ENCODE results near the gene CADM2.
"Not testable (repeated sequence)": the region's sequence is repeated elsewhere in the genome, so short reads cannot be mapped to it uniquely, and the experiment has no call there.

Gene CADM2

DNA sequence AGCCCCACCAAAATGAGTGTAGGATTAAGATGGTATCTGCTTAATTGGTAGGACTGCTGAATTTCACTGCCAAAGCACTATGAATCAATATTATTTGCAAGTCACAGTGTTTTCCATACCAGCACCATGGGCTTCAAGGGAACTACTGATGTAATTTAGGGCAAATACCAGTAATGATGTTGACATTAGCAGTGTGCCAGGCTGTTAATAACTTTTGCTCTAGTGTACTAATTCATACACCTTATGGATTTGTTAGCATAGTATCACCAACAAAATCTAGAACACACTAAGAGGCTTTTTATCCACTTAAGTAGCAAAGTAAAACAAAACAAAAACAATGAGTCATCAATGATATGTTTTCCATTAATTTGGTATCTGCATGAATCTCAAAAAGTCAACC is 888.2 kb downstream of the CADM2 start:
- no peak for DNase-seq

DNA sequence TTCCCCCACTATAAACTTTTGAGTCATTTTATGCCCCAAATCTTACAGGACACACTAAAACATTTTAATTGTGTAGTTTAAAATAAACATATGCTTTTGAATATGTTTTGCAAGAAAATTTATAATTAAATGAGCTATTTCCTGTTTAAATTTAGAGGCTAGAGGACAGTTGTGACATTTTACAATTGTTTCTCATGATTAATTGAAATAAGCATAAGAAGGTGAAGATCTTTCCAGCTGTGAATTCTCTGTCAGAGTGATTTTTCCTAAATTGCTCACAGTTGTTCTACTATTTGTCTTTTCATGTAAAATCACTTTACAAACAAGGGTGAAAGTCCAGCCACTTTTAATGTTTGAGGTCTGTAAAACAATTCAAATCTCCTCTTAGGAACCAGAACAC is 892.3 kb downstream of the CADM2 start:
- no peak for DNase-seq

DNA sequence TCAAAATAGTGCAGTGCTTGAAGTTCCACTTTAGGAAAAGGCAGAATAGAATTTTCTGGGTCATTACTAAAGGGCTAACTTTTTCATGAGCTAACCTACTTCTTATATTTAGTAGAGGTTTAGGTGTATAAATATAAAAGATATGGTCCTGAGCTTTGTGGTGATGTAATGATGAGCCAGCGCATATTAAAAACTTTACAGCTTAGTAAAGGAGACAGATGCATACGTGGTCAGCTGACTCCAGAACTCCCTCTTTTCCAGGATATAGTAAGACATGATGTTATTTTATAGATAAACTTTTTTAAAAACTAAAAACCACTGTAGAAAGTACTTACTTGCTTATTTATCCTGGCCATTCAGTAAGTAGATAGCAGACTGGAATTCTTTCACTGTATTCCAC is 895.0 kb downstream of the CADM2 start:
- no peak for DNase-seq

DNA sequence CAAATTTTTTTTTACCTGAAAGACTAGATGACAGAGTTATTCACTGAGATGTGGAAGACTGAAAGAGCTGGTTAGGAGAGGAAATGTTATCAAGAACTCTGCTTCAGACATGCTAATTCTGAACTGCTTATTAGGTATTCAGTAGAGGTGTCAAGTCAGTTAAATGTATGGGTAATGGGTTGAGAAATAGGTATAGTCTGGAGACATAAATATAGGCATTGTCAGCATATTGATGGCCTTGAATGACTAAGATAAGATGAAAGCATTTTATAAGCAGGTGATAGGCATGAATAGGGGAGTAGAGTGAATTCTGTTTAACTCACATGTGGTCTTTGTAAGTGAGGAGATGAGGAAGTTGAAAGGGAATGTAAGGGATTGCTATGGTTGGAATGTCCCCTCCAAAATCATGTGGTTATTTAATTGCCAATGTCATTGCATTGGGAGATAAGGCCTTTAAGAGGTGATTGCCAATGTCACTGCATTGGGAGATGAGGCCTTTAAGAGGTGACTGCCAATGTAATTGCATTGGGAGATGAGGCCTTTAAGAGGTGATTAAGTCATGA is 904.2 kb downstream of the CADM2 start:
- DNase-seq, result no peak

DNA sequence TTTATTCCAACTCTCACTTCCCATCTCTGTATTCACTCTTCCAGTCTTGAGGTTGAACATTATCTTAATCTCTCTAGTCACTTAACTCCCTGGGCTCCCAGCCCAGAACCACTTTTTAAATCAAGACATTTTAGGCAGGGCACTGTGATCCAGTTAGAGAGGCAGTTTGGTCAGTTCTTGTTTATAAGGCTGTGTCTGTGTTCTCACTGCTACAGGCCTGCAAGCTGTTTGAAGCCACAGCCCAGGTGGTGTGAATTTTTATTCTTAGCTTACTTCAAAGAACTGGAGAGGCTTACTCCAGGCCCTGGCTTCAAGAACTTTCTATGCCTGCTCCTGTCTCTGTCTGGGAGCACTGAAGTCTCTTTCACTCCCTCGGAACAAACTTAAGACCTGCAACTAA is 906.1 kb downstream of the CADM2 start:
- DNase-seq, result no peak

DNA sequence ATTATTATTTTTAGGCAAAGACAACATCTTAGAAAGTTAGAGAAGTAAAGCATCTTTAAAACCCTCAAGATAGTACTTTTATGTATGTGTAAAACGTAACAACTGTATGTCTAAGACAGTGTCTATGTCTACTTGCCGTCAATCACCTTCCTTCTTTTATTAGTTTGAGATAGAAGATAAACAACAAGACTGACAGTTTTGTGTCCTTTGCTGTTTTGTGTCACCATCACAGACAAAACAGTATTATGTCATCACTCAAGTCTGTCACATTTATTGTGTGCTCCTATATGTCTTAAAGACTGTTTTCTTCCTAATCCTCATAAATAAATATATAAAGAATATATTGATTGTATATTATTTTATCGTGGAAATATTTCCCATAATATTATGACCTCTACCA is 908.3 kb downstream of the CADM2 start:
- no peak for DNase-seq

DNA sequence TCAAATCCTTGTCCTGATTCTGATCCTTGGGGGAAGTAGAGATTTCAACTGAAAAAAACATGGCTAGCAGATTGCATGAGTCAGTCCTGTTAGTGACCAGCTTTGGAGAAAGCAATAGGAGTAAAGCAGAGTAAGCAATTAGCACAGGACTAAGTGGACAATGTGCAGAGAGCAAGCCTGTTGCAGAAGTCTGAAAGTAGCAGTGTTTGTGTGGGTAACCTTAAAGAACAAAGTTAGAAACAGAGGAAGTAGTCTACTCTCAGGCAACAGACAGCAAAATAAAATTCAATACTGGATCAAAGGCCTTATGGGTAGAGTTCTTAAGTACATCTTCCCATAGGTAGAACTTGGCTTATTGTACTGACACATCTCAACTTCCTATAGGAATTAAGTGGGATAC is 916.8 kb downstream of the CADM2 start:
- no peak for DNase-seq

DNA sequence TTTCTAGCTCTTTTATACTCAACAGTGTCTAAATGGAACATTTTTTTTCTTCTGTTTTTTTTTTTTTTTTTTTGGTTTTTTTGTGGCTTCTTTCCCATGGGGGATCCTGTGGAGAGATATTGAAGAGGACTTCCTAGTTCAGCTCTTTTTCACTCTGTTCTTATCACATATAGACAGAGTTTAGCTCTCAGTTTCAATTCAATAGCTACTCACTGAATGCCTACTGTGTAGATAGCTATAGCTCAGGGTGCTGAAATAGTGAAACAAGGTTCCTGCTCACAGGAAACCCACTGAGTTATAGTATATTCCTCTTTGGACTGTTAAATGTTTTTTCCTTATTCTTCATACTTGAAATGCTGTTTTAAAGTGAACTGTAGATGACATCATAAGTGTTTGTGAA is 918.8 kb downstream of the CADM2 start:
- no peak for DNase-seq

DNA sequence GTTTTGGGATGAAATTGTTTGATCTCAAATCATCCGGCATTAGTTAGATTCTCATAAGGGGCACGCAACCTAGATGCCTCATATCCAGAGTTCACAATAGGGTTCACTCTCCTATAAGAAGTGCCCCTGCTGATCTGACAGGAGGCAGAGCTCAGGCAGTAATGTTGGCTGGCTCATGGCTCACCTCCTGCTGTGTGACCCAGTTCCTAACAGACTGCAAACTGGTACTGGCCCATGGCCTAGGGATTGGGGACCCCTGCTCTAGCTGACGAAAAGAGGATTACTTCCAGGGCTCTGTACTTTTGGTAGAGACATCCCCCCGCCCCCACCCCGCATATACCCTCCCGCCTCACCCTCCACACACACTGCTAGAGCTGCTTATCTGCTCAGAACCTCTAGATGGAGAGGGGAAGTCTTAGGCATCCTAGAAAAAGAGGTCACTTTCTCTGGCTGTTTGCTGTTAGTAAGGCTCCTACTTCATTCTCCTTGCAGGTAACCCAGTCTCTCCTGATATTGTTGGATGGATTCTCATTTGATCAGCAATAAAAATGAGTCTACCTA is 923.1 kb downstream of the CADM2 start:
- DNase-seq, result no peak

DNA sequence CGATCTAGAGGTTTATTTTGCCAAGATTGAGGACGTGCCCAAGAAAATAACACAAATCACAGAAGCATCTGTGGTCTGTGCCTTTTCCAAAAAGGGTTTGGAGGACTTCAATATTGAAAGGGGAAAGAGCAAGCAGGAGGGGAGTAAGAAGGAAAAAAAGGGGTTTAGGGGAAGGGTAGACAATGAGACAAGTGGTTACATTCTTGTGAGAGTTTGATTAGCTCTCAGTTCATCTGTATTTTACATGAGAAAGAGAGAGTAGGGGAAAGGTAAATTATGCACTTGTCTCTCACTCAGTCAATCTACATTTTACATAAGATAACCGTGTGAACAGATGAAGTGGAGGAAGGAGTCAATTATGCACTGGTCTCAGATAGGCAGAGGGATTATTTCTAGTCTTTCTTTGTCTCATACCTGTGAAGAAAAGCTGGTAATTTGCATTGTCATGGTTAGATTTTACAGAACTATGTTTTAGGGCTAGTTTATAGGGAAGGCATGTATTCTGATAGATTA is 931.3 kb downstream of the CADM2 start:
- DNase-seq, result no peak

DNA sequence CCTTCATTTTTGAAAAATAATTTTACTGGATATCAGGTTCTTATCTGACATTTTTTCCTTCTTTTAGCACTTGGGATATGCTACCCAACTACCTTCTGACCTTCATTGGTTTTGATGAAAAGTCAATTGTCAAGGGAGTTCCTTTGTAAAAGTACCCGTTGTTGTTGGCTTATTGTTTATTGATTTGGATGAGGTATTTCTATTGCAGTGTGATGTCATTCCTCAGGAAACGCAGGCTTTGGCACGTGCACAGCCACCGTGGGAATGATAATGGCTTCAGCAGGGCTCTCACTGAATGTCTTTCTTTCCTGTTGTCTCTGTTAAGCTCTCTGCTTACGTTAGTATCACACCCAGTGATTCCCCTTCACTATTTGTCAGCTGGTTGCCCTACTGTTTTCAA is 944.6 kb downstream of the CADM2 start:
- DNase-seq, result no peak

DNA sequence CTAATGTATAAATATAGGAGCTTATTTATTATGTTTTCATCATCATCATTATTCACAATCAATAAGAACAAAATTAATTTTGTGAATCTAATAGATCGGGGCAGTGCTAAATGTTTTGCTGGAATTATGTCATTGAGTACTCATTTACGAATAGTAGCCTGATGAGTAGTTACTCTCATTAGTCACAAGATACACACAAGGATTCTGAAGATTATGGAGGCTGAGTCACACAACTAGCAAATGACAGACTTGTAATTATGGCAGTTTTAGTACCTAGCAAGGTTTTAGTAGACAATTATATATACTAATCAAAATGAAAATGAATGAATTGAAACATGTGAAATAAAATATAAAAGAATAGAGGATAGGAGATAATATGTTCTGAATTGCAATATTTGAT is 954.2 kb downstream of the CADM2 start:
- DNase-seq, result no peak

DNA sequence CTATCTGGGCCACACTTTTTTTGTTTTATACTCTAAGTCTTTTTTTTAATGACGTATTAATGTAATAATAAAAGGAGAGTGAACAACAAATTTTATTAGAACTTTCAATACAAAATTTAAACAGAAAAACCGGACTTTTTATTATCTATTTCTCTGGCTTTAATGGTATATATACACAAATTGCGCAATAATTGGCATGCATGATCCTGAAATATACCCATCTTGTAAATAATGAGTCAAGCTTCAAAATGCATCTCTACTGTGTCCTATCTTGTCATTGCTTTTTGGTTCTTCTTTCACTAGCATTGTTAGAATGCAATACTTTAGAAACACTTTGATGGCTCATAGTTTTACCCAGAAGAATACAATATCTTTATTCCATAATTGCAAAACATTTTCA is 963.6 kb downstream of the CADM2 start:
- no peak for DNase-seq

DNA sequence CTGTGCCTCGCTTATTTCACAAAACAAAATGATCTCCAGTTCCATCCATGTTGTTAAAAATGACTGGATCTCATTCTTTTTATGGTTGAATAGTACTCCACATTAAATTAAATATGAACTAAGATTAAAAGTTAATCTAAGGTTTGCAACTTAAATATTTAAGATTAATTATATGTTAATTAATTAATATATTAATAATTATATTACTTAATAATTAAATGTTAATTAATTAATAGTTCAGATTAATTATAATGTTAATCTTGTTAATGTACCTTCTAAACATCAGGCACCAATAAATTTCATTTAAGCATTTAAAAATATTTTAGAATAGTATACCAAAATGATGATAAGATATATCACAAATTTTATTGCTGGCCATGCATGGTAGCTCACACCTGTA is 971.9 kb downstream of the CADM2 start:
- DNase-seq, result no peak

DNA sequence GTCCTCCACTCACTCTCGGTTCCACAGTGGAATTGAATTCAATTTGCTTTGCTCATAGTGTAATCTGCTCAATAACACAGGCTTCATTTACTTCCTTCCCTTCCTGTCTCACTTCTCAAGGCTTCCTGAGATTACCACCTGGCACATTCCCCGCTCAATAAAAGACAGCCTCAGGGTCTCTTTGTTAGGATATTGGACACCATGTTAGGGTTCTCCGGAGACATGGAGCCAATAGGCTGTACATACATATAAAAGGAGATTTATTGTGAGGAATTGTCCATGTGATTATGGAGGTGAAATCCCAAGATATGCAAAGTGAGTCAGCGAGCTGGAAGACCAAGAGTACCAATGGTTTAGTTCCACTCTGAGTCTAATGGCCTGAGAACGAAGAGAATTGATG is 974.5 kb downstream of the CADM2 start:
- no peak for DNase-seq

DNA sequence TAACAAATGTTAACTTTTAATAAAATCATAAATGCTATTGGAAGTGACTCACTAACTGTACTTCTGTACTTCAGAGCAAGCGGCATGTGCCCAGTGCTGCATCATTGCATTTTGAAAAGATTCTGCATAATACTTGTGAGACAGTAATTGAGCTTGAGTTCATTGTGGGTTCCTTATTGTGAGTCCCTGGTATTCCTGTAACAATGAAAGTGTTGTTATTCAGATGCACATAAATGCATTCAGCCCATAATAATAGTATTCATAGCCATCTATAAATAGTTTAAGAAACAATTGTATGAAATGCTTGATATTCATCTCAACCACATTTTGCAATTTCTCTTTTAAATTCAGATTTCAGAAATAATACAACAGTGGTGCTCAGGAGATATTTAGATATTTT is 976.4 kb downstream of the CADM2 start:
- no peak for DNase-seq

DNA sequence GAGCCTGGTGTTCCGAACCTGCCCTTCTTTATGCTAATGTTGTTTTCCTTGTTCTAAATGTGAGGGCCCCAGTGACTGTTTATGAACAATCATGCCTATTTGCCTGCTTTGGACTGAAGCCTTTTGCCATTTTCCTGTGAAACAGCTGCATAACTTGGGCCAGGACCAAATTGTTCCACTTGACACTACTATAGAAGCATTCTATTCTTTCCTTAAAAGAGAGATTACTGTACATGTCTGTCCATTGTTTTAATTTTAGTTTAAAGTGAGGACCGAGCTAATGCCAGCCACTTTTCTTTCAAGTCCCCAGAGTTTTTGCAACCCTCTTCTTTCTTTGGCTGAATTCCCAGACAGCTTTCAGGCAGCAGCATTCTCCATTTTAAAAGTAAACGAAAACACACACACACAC is 980.3 kb downstream of the CADM2 start:
- no peak for DNase-seq

DNA sequence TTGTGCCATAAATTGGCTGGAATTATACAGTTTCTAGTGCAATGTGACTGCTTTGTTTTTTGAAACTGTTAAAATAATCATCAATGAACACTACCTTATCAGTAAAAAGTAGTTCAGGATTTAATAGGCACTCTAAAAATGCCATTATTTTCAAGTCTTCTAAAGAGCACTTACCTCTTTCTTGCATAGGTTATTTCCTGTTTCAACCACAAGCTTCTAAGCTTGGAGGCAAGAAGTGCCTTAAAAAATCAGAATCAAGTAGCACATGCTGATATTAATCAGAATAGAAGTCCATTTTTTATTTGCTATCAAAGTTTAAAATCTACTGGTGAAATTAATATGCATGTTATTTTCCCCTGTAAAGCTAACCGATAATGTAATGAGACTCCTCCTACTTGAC is 991.6 kb downstream of the CADM2 start:
- no peak for DNase-seq

DNA sequence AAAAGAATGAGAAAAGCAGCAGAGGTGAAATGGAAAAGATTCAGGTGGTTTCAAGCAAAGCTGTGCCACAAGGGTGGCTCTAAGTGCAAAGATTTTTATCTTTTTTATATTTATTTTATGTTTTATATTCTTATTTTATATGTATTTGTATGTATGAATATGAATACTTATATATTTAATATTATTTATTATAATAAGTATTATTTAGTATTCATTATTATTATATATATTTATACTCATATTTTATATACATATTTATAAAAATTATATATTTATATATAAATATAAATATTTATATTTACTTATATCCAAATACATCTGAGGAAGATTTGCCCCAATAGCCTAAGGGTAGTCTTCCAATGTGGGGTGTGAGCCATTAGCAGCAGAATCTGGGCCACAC is 1002.0 kb downstream of the CADM2 start:
- no peak for DNase-seq

DNA sequence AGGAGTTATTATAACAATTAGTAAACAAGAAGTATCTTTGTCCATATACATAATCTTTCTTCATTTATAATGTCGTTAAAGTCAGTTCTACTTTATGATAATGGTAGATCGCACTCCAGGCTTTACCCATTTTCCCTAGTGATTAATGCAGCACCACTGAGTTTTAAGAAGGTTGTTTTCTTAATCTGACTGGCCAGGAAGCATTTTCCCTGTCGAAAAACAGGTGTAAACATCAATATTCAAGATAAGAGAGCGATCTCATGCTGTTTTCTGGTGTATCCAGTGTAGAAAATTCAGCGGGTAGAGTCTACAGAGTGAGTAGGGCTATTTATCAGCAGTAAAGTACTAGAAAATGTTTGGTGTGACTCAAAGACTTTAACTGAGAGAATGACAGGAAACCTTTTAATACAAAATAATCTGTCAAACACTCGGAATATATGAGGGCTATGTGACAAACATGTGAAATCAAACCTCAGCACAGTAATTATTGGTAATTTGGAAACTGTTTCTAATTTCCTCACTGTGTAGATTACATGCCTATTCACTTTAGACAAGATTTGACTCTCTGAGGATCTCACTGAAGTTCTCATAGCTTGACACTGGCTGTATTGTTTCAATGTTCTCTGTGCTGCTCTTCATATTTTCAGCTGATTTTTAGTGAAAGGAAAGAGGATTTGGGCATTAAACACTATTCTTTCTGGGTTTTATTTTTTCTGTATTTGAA is 1019.0 kb downstream of the CADM2 start:
- no peak for DNase-seq

DNA sequence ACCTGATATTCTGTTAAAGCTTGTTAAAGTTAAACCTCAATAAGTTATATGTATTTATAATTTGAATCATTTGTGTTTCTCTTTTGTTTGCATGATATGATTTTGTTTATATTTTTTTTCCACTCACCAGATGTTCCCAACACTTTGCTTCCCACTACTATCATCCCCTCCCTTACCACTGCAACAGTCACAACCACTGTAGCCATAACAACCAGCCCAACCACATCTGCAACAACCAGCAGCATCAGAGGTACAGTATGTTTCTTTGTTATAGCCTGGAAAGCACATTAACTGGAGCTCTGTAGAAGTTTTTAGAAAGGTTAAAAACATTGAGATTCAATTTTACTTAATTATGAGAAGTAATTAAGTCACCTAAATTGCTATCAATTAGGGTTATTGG is 1020.2 kb downstream of the CADM2 start:
- no peak for DNase-seq

DNA sequence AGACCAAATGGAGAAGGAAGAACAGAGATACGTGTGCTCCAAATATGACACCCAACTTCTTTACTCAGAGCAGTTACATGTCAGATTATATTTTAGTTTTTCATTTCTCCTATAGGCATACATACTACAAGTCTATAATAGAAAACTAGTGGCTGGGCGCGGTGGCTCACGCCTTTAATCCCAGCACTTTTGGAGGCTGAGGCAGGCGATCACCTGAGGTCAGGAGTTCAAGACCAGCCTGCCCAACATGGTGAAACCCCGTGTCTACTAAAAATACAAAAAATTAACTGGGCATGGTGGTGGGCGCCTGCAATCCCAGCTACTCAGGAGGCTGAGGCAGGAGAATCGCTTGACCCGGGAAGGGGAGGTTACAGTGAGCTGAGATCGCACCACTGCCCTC is 1030.8 kb downstream of the CADM2 start:
- DNase-seq, result not testable (repeated sequence)

DNA sequence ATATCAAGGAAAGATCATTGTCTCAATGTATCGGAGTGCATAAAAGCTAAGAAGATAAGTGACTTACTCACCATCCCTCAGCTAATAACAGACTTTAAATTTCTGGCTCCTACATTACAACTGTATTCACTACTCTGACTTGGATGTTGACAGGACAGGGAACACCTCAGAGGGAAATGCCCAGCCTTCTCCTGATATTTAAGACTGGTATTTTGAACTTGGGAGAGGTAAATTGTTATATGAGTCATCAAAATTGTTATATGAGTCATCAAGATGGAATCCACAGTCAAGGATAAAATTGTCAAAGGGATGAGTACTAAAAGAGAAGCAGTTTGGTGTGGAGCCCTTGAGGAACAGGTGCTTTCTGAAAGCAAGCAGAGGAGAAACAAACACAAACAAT is 1070.8 kb downstream of the CADM2 start:
- DNase-seq, result no peak

DNA sequence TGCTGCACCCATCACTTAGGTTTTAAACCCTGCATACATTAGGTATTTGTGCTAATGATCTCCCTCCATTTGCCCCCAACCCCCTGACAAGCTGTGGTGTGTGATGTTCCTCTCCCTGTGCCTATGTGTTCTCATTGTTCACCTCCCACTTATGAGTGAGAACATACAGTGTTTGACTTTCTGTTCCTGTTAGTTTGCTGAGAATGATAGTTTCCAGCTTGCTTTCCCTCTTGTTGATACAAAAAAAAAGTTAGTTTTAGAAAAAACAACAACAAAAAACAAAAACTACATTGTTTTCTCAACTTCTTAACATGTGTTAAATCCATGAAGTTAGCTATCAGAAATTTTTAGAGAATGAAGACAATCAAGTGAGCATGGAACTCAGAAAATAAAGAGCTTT is 1079.1 kb downstream of the CADM2 start:
- DNase-seq, result no peak
